Measurements from ENCODE around the gene STX11.

STX11 gene

DNA sequence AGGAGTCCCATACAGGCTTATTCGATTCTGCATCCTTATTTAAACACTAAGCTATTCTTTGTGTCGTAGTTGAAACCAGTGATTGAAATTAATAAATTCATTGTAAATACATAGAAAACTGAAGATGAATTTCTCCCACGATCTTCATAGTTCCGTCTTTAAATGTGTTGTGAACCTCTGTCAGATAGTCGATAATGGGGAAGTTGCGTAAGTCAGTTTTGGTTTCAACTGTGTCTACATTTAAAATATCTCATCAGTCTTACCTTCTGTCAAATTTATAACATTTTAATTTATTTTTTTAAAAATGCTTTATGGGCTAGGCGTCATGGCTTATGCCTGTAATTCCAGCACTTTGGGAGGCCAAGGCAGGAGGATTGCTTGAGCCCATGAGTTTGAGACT lies 12.7 kb downstream of the STX11 start:
- Histone ChIP-seq H4K91ac (ENCODE audit: low read depth, low read length) (no peak overlapping the region), H3K14ac (ENCODE audit: low read length) (no peak overlapping the region), H3K27me3 (ENCODE audit: insufficient read depth, low read length) (no peaks in the 10 kb centered on the region), H3K27ac (ENCODE audit: low read depth, low read length) (no peak overlapping the region), H3K79me1 (ENCODE audit: low read length) (no peaks in the 10 kb centered on the region), H2AK5ac (ENCODE audit: low read length) (no peak overlapping the region), H4K8ac (ENCODE audit: low read depth, low read length) (no peak overlapping the region), H2BK120ac (ENCODE audit: insufficient read depth, low read length, poor library complexity) (no peak overlapping the region), H3K4me3 (ENCODE audit: low read depth, low read length) (no peak overlapping the region), H3K4ac (ENCODE audit: low read depth, low read length) (no peak overlapping the region), H3K9me3 (ENCODE audit: insufficient read depth, low read depth, low read length) (no peaks in the 10 kb centered on the region), H3K23ac (ENCODE audit: low read length) (no peak overlapping the region), H3K4me2 (ENCODE audit: low read length) (no peak overlapping the region), H3K79me2 (ENCODE audit: control insufficient read depth, insufficient read depth, low read length, poor library complexity) (no peaks in the 10 kb centered on the region), H3K18ac (ENCODE audit: low read length) (no peak overlapping the region), H4K12ac (ENCODE audit: low read depth, low read length) (no peak overlapping the region), H2BK5ac (ENCODE audit: low read depth, low read length, poor library complexity) (no peak overlapping the region), H3K9ac (ENCODE audit: low read length) (no peak overlapping the region), H2AFZ (ENCODE audit: insufficient read depth, low read length, poor library complexity) (no peak overlapping the region), H3K4me1 (ENCODE audit: control insufficient read depth in 1 of 2, insufficient read depth in 2 of 2, low read length in 2 of 2) (peaks cover 2% of the 10 kb centered on the region in 2 experiments), H3K36me3 (ENCODE audit: control insufficient read depth in 1 of 2, insufficient read depth in 2 of 2, low read length in 2 of 2) (no peaks in the 10 kb centered on the region), H2BK12ac (ENCODE audit: low read length) (no peak overlapping the region)
- WGBS (ENCODE audit: extremely low coverage, insufficient coverage, insufficient read length), result no CpG with 5 or more reads among the region's 7 CpGs
- DNase-seq, result peak in 1 of 2 donors; percentile 20

DNA sequence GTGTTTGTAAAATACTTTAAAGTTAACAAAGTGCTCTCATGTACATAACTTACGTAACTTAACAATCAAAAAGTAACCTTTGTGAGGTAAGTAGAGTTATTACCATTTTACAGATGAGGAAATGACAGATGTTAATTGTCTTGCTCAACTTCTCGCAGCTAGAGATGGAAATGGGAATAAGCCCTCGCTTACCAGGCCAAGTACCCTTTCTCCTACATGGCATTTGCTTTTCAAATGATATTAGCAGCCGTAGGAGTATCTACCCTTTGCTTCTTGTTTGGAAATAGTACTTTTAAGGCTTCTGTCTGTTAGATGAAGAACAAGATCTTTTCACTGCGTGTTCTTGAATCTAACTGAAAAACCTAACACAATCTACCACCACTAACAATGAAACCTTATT lies 15.5 kb downstream of the STX11 start:
- Histone ChIP-seq H3K4me1 (ENCODE audit: control insufficient read depth in 1 of 2, insufficient read depth in 2 of 2, low read length in 2 of 2) (no peaks in the 10 kb centered on the region), H3K23ac (ENCODE audit: low read length) (no peak overlapping the region), H3K14ac (ENCODE audit: low read length) (no peak overlapping the region), H4K91ac (ENCODE audit: low read depth, low read length) (no peak overlapping the region), H3K4me3 (ENCODE audit: low read depth, low read length) (no peak overlapping the region), H2BK5ac (ENCODE audit: low read depth, low read length, poor library complexity) (no peak overlapping the region), H2AFZ (ENCODE audit: insufficient read depth, low read length, poor library complexity) (no peak overlapping the region), H3K36me3 (ENCODE audit: control insufficient read depth in 1 of 2, insufficient read depth in 2 of 2, low read length in 2 of 2) (no peaks in the 10 kb centered on the region), H4K12ac (ENCODE audit: low read depth, low read length) (no peak overlapping the region), H2AK5ac (ENCODE audit: low read length) (no peak overlapping the region), H3K79me2 (ENCODE audit: control insufficient read depth, insufficient read depth, low read length, poor library complexity) (no peaks in the 10 kb centered on the region), H3K9ac (ENCODE audit: low read length) (no peak overlapping the region), H3K4ac (ENCODE audit: low read depth, low read length) (no peak overlapping the region), H3K4me2 (ENCODE audit: low read length) (no peak overlapping the region), H3K27me3 (ENCODE audit: insufficient read depth, low read length) (no peaks in the 10 kb centered on the region), H3K9me3 (ENCODE audit: insufficient read depth, low read depth, low read length) (no peaks in the 10 kb centered on the region), H3K79me1 (ENCODE audit: low read length) (no peaks in the 10 kb centered on the region), H2BK12ac (ENCODE audit: low read length) (no peak overlapping the region), H3K18ac (ENCODE audit: low read length) (no peak overlapping the region), H4K8ac (ENCODE audit: low read depth, low read length) (no peak overlapping the region), H3K27ac (ENCODE audit: low read depth, low read length) (no peak overlapping the region), H2BK120ac (ENCODE audit: insufficient read depth, low read length, poor library complexity) (no peak overlapping the region)
- no peak for DNase-seq
- WGBS (ENCODE audit: extremely low coverage, insufficient coverage, insufficient read length), result no CpG with 5 or more reads among the region's 5 CpGs

DNA sequence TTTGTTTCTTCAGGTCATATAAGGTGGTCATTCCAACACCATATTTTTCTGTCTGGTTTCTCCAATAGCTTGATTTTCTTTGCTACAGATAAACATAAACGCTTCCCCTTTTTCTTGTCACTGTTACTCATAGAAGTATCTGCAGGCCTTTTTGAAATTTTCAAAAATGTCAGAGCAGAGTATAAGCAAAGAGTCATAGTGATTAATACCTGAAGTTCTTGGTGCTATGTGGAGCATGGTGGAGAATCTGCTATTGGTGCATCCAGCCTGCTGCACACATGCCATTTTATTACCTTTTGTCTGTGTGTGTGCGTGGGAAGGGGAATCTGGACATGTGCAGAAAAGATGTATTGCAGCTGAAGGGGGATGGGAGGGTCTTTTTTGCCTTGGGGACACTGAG lies 19.7 kb downstream of the STX11 start:
- H3K9me3 ChIP-seq (ENCODE audit: insufficient read depth, low read depth, low read length), result no peaks in the 10 kb centered on the region
- no peaks in the 10 kb centered on the region for H3K79me2 ChIP-seq (ENCODE audit: control insufficient read depth, insufficient read depth, low read length, poor library complexity)
- H3K27ac ChIP-seq (ENCODE audit: low read depth, low read length), result no peak overlapping the region
- H2BK5ac ChIP-seq (ENCODE audit: low read depth, low read length, poor library complexity), result no peak overlapping the region
- H3K4me2 ChIP-seq (ENCODE audit: low read length), result no peak overlapping the region
- H3K4me1 ChIP-seq (ENCODE audit: control insufficient read depth in 1 of 2, insufficient read depth in 2 of 2, low read length in 2 of 2), result no peaks in the 10 kb centered on the region
- H3K9ac ChIP-seq (ENCODE audit: low read length), result no peak overlapping the region
- H3K27me3 ChIP-seq (ENCODE audit: insufficient read depth, low read length), result no peaks in the 10 kb centered on the region
- no peak overlapping the region for H2AK5ac ChIP-seq (ENCODE audit: low read length)
- H3K4me3 ChIP-seq (ENCODE audit: low read depth, low read length), result no peak overlapping the region
- H3K18ac ChIP-seq (ENCODE audit: low read length), result no peak overlapping the region
- no peak overlapping the region for H4K12ac ChIP-seq (ENCODE audit: low read depth, low read length)
- H3K14ac ChIP-seq (ENCODE audit: low read length), result no peak overlapping the region
- no peak for DNase-seq
- H3K4ac ChIP-seq (ENCODE audit: low read depth, low read length), result no peak overlapping the region
- no peak overlapping the region for H2BK12ac ChIP-seq (ENCODE audit: low read length)
- no peaks in the 10 kb centered on the region for H3K79me1 ChIP-seq (ENCODE audit: low read length)
- H2BK120ac ChIP-seq (ENCODE audit: insufficient read depth, low read length, poor library complexity), result no peak overlapping the region
- no peak overlapping the region for H3K23ac ChIP-seq (ENCODE audit: low read length)
- no peak overlapping the region for H4K91ac ChIP-seq (ENCODE audit: low read depth, low read length)
- no peak overlapping the region for H2AFZ ChIP-seq (ENCODE audit: insufficient read depth, low read length, poor library complexity)
- WGBS (ENCODE audit: extremely low coverage, insufficient coverage, insufficient read length), result no CpG with 5 or more reads among the region's 2 CpGs
- no peak overlapping the region for H4K8ac ChIP-seq (ENCODE audit: low read depth, low read length)
- no peaks in the 10 kb centered on the region for H3K36me3 ChIP-seq (ENCODE audit: control insufficient read depth in 1 of 2, insufficient read depth in 2 of 2, low read length in 2 of 2)

- no peak overlapping the region for H2AFZ ChIP-seq (ENCODE audit: insufficient read depth, low read length, poor library complexity)
- H3K4me3 ChIP-seq (ENCODE audit: low read depth, low read length), result no peak overlapping the region
- no peak overlapping the region for H3K27ac ChIP-seq (ENCODE audit: low read depth, low read length)
- no peak for DNase-seq
- H3K79me1 ChIP-seq (ENCODE audit: low read length), result no peaks in the 10 kb centered on the region
- H3K14ac ChIP-seq (ENCODE audit: low read length), result no peak overlapping the region
- no peak overlapping the region for H2BK12ac ChIP-seq (ENCODE audit: low read length)
- H3K36me3 ChIP-seq (ENCODE audit: control insufficient read depth in 1 of 2, insufficient read depth in 2 of 2, low read length in 2 of 2), result no peaks in the 10 kb centered on the region
- H4K12ac ChIP-seq (ENCODE audit: low read depth, low read length), result no peak overlapping the region
- H3K9ac ChIP-seq (ENCODE audit: low read length), result no peak overlapping the region
- no peaks in the 10 kb centered on the region for H3K9me3 ChIP-seq (ENCODE audit: insufficient read depth, low read depth, low read length)
- no peaks in the 10 kb centered on the region for H3K79me2 ChIP-seq (ENCODE audit: control insufficient read depth, insufficient read depth, low read length, poor library complexity)
- no peak overlapping the region for H2BK5ac ChIP-seq (ENCODE audit: low read depth, low read length, poor library complexity)
- H3K18ac ChIP-seq (ENCODE audit: low read length), result no peak overlapping the region
- no peaks in the 10 kb centered on the region for H3K4me1 ChIP-seq (ENCODE audit: control insufficient read depth in 1 of 2, insufficient read depth in 2 of 2, low read length in 2 of 2)
- WGBS (ENCODE audit: extremely low coverage, insufficient coverage, insufficient read length), result no CpG with 5 or more reads among the region's 3 CpGs
- H2AK5ac ChIP-seq (ENCODE audit: low read length), result no peak overlapping the region
- H3K23ac ChIP-seq (ENCODE audit: low read length), result no peak overlapping the region
- H2BK120ac ChIP-seq (ENCODE audit: insufficient read depth, low read length, poor library complexity), result no peak overlapping the region
- H4K91ac ChIP-seq (ENCODE audit: low read depth, low read length), result no peak overlapping the region
- no peak overlapping the region for H3K4me2 ChIP-seq (ENCODE audit: low read length)
- no peaks in the 10 kb centered on the region for H3K27me3 ChIP-seq (ENCODE audit: insufficient read depth, low read length)
- no peak overlapping the region for H3K4ac ChIP-seq (ENCODE audit: low read depth, low read length)
- no peak overlapping the region for H4K8ac ChIP-seq (ENCODE audit: low read depth, low read length)
Observed at GRCh38 chr6:144171406-144171805, 21.1 kb downstream of the STX11 start.
